IMR-90 (cell line): ENCODE results near the gene FSIP1.

Experiments
- CTCF ChIP-seq: conservative IDR thresholded peaks from 2 replicates; pipeline ENCODE4 v1.5.1; 2012; ENCODE audit warnings: mild to moderate bottlenecking, low read depth, low read length, improper control_type of control experiment
- MAFK ChIP-seq: IDR thresholded peaks from 2 replicates; pipeline ENCODE4 v1.6.1; 2012; ENCODE audit warnings: low read depth, low read length, improper control_type of control experiment
- MXI1 ChIP-seq: IDR thresholded peaks from 2 replicates; pipeline ENCODE4 v1.6.1; 2012; ENCODE audit warnings: low read depth, mild to moderate bottlenecking, low read length, moderate library complexity, borderline replicate concordance
- POLR2A ChIP-seq: IDR thresholded peaks from 2 replicates; pipeline ENCODE4 v1.6.1; 2012; ENCODE audit warnings: mild to moderate bottlenecking, low read depth, low read length

- no peak for TF ChIP-seq CTCF
- no peak for TF ChIP-seq POLR2A
- TF ChIP-seq MXI1, result no peak
- no peak for TF ChIP-seq MAFK
Observed at GRCh38 chr15:39645976-39646257, 136.7 kb downstream of the FSIP1 start.
